Small intestine (tissue), 7 donors: Measurements from ENCODE around the gene P4HA3. TPM values are rescaled to one million over a fixed set of nuclear protein-coding genes. Genes with fewer than 3 reads are reported as not detected.

Experiments used
- DNase-seq, 2 donors: peaks; one replicate each; pipeline versions ENCODE4 v3.0.0 to v3.0.0-alpha.2; 2013
- FAIRE-seq: peaks from 2 replicates; lab custom pipeline; 2012; peaks lifted over from hg19 to GRCh38; lab: Jason Lieb, UNC
- H3K27ac ChIP-seq, 3 donors: one replicate each; pipeline ENCODE4 v1.5.1; 2013; ENCODE audit warnings: low read length in 2 of 3, mild to moderate bottlenecking in 2 of 3, control low read depth in 1 of 3, inconsistent platforms in 1 of 3, low read depth in 1 of 3, moderate library complexity in 1 of 3
- H3K27me3 ChIP-seq, 3 donors: one replicate each; pipeline ENCODE4 v1.6.1; 2013; ENCODE audit warnings: low read length in 3 of 3, inconsistent platforms in 1 of 3; ENCODE audit not compliant: control insufficient read depth in 3 of 3, insufficient read depth in 3 of 3
- H3K36me3 ChIP-seq, 3 donors: one replicate each; pipeline ENCODE4 v1.6.1; 2013; ENCODE audit warnings: low read length in 3 of 3, inconsistent platforms in 1 of 3, low read depth in 1 of 3, mild to moderate bottlenecking in 1 of 3, moderate library complexity in 1 of 3; ENCODE audit not compliant: control insufficient read depth in 3 of 3, insufficient read depth in 2 of 3
- H3K4me1 ChIP-seq, 3 donors: one replicate each; pipeline ENCODE4 v1.6.1; 2013; ENCODE audit warnings: low read length in 2 of 3, inconsistent platforms in 1 of 3, low read depth in 1 of 3, mild to moderate bottlenecking in 1 of 3, moderate library complexity in 1 of 3; ENCODE audit not compliant: control insufficient read depth in 3 of 3, insufficient read depth in 2 of 3
- H3K4me3 ChIP-seq, 3 donors: one replicate each; pipeline ENCODE4 v1.5.1; 2013; ENCODE audit warnings: low read length in 3 of 3, control low read depth in 1 of 3, inconsistent platforms in 1 of 3, low read depth in 1 of 3, mild to moderate bottlenecking in 1 of 3, moderate library complexity in 1 of 3
- H3K9me3 ChIP-seq, 2 donors: one replicate each; pipeline ENCODE4 v1.6.1; 2013; ENCODE audit warnings: low read depth in 1 of 2, low read length in 1 of 2; ENCODE audit not compliant: control insufficient read depth in 2 of 2, insufficient read depth in 1 of 2
- WGBS, 3 donors: extraction: QIAGEN DNeasy Blood & Tissue Kit; methylation state at CpG; one replicate each; pipeline ENCODE4 v1.1.7; 2013; 5-methylcytosine and 5-hydroxymethylcytosine counted together
- polyA plus RNA-seq, 4 donors: library from polyadenylated mRNA; stranded (reverse) in 3 of 4; unstranded in 1 of 4; fragments of 200-250 nt in 3 of 4; fragments of 120-200 nt in 1 of 4; gene quantifications; one replicate each; pipeline versions ENCODE4 v1.2.1 to v1.2.3, GENCODE V29; 2013
- donor health status: healthy with polysubstance abuse.
- donor health status: control.
- donor health status: control.
- donor health status: Bipolar disorder and iron deficiency.
- donor health status: healthy.

The P4HA3 gene
- polyA plus RNA-seq, 4 donors = 0.53 to 0.66 TPM; not detected in 2

DNA sequence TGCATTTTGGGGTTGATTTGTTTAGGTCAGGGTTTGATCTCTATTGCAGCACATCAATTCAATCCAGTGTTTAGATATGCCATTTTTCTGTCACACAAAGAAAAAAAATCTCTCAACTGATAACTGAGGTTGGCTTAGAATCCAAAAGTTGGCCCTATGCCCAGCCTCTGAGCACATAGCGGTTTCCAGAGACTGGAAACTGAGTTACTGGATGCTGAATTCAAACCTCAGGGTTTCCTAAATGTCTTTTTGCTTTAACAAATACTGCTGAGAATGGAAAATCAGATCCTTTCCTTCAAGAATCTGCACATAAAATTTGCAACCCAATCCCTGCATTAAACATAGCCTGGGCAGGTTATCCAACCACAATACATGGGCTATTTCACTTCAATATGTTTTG, 4.0 kb downstream of the P4HA3 start:
- Histone ChIP-seq H3K36me3 (no peaks in the 10 kb centered on the region), H3K27me3 (peaks cover 0 to 29% (median 5%) of the 10 kb centered on the region in 3 donors), H3K4me3 (no peak overlapping the region), H3K9me3 (no peaks in the 10 kb centered on the region), H3K27ac (no peak overlapping the region), H3K4me1 (peaks cover 0 to 4% (median 2%) of the 10 kb centered on the region in 3 donors)
- no peak for DNase-seq
- no peak for FAIRE-seq
- 11 to 27% (median 16%) methylated on average over 1 of the region's 1 CpG for WGBS, 3 donors

DNA sequence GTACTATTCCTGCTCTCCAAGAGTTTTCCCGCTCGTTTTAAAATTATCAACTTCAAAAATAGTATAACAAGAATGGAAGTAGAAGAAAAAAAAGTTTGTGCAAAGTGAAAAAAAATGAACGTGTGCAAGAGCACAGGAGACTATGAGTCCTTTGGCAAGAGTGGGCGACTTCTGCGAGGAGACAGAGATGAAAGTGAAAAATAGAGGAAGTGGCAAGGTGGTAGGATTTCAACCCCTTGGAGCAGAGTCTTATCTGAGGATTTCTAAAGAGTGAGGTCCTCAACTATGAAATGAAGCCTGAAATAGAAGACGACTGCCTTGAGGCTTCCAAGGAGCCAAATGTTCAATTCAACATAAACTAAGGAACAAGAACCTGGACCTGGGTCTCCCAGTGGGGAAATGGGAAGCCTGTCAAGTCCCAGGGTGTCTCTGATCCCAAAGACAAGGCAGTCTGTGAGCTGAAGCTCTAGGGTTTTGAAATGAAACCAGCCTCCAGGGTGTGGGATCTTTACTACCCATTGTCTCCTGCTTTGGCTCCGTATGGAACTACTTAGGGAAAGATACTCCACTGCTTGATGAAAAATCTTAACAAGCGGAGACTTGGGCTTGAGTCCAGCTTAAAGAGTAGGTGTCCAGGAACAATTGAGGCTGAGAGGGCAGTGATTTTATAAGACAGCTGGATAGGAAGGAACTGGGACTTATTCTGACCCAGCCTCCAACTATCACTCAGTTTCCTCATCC, 4.8 kb downstream of the P4HA3 start:
- no peak for FAIRE-seq
- Histone ChIP-seq H3K4me3 (no peak overlapping the region), H3K4me1 (peaks cover 0 to 4% (median 2%) of the 10 kb centered on the region in 3 donors), H3K27ac (no peak overlapping the region), H3K27me3 (peaks cover 0 to 24% (median 3%) of the 10 kb centered on the region in 3 donors), H3K9me3 (no peaks in the 10 kb centered on the region), H3K36me3 (no peaks in the 10 kb centered on the region)
- DNase-seq = no peak
- 67 to 80% (median 73%) methylated on average over 8 of the region's 8 CpGs for WGBS, 3 donors

DNA sequence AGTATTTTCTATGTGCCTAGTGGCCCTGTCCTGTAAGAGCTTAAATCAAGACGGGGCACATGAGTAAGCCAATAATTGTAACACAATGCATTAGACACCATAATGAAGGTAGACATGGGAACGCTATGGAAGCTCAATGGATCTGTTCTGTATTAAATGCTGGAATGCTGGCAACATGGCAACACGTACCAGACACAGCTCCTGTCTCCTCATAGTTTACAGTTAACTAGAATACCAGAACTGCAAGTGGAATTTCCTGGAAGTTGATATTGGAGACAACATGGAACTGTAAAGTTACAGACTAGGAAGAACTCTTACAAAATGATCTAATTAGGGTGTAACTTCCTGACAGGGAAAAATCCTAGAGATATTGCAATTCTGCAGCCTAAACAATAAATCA, 12.4 kb downstream of the P4HA3 start:
- no peak for FAIRE-seq
- H3K9me3 ChIP-seq = no peaks in the 10 kb centered on the region
- WGBS, 3 donors = 75 to 89% (median 84%) methylated on average over 3 of the region's 3 CpGs

DNA sequence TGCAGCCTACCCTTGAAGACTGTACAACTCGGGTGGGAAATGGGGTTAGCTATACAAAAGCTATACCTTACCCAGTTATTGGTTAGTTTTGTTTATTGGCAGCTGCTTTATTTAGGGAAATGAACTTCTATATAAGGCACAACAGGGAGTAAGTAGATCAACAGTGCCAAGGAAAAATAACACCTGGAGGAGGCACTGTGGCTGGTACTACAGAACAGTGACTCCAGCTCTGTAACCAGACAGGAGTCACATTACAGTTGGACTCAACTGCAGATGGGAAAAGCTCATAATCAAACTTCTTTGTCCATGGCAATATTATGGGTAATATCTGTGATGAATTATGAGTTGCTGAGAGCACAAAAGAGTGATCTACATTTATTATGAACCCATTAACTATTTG, 14.0 kb downstream of the P4HA3 start:
- Histone ChIP-seq H3K9me3 (no peaks in the 10 kb centered on the region), H3K27me3 (peaks cover 0 to 3% (median 0%) of the 10 kb centered on the region in 3 donors), H3K27ac (no peak overlapping the region), H3K36me3 (no peaks in the 10 kb centered on the region), H3K4me3 (no peak overlapping the region), H3K4me1 (no peaks in the 10 kb centered on the region)
- WGBS, 3 donors = 81 to 100% (median 96%) methylated on average over 1 of the region's 1 CpG
- DNase-seq (no peak), FAIRE-seq (no peak)

More for the DNA sequence above, 12.4 kb downstream of the P4HA3 start:
- H3K27me3 ChIP-seq = peaks cover 0 to 3% (median 0%) of the 10 kb centered on the region in 3 donors
- H3K4me1 ChIP-seq = no peaks in the 10 kb centered on the region
- H3K27ac ChIP-seq = no peak overlapping the region
- no peak overlapping the region for H3K4me3 ChIP-seq
- H3K36me3 ChIP-seq = no peaks in the 10 kb centered on the region
- no peak for DNase-seq

DNA sequence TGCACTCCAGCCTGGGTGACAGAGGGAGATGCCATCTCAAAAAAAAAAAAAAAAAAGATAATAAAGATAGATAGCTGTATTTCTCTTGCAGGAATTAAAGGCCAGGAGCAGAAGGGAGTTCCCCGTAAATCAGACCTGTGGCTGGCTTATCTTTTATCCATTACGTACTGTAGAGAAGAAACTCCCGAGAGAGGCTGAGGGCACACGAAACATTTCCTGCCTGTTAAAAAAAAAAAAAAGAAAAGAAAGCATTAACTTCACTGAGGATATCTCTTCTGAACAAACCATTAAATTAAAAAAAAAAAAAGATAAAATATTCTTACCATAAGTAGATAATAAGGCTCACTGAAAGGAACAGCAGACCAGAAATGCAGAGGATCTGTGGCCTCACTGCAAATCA, 22.5 kb downstream of the P4HA3 start:
- no peak for DNase-seq
- Histone ChIP-seq H3K4me1 (no peaks in the 10 kb centered on the region), H3K27ac (no peak overlapping the region), H3K36me3 (no peaks in the 10 kb centered on the region), H3K27me3 (peaks cover 0 to 4% (median 0%) of the 10 kb centered on the region in 3 donors), H3K9me3 (no peaks in the 10 kb centered on the region), H3K4me3 (no peak overlapping the region)
- FAIRE-seq = no peak
- 59 to 68% (median 65%) methylated on average over 4 of the region's 4 CpGs for WGBS, 3 donors

DNA sequence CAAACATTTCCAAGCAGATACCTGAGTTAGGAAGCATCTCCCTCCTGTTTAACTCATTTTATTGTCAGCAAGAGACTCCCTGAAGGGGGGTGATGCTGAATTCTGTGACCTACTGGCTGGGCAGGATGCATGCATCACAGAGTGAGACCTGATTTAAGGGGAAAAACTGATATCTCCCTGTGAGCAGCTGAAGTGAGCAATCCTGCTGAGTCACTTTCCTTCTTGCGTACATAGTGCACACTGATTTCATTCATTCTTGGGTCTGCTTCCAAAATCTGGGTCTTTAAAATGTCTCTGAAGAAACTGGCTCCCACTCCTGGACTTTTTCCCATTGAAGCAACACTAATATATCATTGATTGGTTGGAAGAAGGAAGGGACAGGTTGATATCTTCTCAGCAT, 23.3 kb downstream of the P4HA3 start:
- no peaks in the 10 kb centered on the region for H3K36me3 ChIP-seq
- FAIRE-seq = no peak
- no peaks in the 10 kb centered on the region for H3K4me1 ChIP-seq
- no peak for DNase-seq
- peaks cover 0 to 4% (median 0%) of the 10 kb centered on the region in 3 donors for H3K27me3 ChIP-seq
- 62 to 88% (median 81%) methylated on average over 1 of the region's 1 CpG for WGBS, 3 donors
- H3K27ac ChIP-seq = no peak overlapping the region
- no peaks in the 10 kb centered on the region for H3K9me3 ChIP-seq
- no peak overlapping the region for H3K4me3 ChIP-seq

DNA sequence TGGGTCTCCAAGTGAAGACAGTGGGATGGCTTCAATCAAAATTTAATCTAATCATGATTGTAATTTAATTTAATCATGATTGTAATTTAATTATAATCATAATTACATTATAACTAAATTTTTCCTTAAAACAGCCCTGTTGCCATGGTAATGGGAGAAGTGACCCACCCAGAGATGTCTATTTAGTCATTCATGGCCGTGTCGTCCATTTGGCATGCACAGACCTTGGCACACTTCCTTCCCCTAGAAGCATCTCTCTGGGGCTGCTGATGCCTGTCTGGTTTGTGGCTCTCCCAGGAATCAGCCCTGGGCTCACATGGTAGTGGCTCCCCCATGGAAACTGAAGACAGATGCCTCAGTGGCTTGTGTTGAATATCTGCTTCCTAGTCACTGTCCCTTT, 27.0 kb downstream of the P4HA3 start:
- Histone ChIP-seq H3K4me1 (no peaks in the 10 kb centered on the region), H3K27me3 (peaks cover 0 to 4% (median 0%) of the 10 kb centered on the region in 3 donors), H3K4me3 (no peak overlapping the region), H3K9me3 (peaks cover 0 to 4% of the 10 kb centered on the region in 2 donors), H3K27ac (no peak overlapping the region), H3K36me3 (no peaks in the 10 kb centered on the region)
- FAIRE-seq (no peak), DNase-seq (no peak)
- WGBS, 3 donors = 70 to 84% (median 73%) methylated on average over 2 of the region's 2 CpGs

DNA sequence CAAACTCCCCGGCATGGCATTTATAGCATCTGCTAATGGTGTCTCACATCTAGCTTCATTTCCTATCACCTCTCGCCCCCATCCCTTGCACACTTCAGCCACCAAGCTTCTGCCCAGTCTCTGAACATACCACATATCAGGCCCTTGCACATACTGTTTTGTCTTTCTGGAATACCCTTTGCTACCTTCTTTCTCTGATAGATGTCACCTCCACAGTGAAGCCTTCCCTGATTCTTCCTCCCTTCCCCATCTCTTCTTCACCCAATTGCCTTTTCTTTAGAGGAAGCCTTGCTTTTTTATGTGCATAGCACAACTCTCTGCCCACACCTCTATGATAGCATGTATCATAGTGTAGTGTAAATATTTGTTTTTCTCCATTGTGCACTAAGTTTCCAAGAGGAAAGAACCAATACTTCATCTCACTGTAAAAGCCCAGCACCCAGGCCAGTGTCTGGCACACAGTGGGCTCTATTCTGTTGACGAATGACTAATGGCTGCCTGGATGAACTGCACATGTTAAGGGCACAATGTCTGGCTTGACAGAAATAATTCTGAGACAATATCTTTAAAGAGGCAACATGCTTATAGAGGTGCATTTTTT, 27.8 kb downstream of the P4HA3 start:
- FAIRE-seq = no peak
- H3K4me1 ChIP-seq = no peaks in the 10 kb centered on the region

More for the DNA sequence above, 27.8 kb downstream of the P4HA3 start:
- H3K4me3 ChIP-seq = no peak overlapping the region
- H3K36me3 ChIP-seq = no peaks in the 10 kb centered on the region
- 81 to 91% (median 90%) methylated on average over 3 of the region's 3 CpGs for WGBS, 3 donors
- DNase-seq = no peak
- peaks cover 0 to 4% (median 0%) of the 10 kb centered on the region in 3 donors for H3K27me3 ChIP-seq
- no peak overlapping the region for H3K27ac ChIP-seq
- peaks cover 0 to 4% of the 10 kb centered on the region in 2 donors for H3K9me3 ChIP-seq
